GM13976 (cell line): Measurements from ENCODE around the gene UXS1.

ENCODE experiments used
- DNase-seq: peaks from one replicate; pipeline ENCODE4 v3.0.0; 2012; ENCODE audit warnings: low spot score
- in situ Hi-C: fragments of 300-500 bp; cut with MboI; formaldehyde crosslinking; loops from one replicate; pipeline ENCODE4 v1.12.0; 2022; ENCODE audit warnings: low sequenced_read_pairs, mixed read lengths, inconsistent platforms; ENCODE audit not compliant: unreplicated experiment
- TF ChIP-seq, protein P1 (sequence below): IDR thresholded peaks from 2 replicates; pipeline ENCODE4 v1.5.1; 2012; ENCODE audit warnings: borderline replicate concordance, mild to moderate bottlenecking; ENCODE audit not compliant: insufficient read depth; ENCODE audit errors: extremely low read depth, missing control alignments, control extremely low read depth

Gene UXS1

DNA sequence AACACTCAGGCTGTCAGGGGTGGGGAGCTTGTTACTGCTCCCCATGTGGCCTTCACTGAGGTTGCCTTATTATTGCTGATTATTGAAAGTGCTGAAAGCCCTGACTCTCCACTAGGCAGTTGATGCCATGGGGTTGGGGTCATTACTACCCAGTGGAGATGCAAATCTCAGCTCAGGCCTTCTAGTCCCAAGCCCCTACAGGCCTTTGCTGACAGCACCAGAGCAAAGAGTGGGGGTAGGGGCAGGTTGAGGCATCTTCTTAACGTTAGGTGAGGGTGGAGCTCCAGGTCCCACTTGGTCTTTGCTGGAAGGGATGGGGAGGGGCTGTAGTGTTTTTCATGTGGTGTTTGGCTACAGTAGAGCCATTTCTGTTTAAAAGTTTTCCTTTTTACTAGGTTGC is 104.5 kb downstream of the UXS1 start:
- TF ChIP-seq, protein P1, sequence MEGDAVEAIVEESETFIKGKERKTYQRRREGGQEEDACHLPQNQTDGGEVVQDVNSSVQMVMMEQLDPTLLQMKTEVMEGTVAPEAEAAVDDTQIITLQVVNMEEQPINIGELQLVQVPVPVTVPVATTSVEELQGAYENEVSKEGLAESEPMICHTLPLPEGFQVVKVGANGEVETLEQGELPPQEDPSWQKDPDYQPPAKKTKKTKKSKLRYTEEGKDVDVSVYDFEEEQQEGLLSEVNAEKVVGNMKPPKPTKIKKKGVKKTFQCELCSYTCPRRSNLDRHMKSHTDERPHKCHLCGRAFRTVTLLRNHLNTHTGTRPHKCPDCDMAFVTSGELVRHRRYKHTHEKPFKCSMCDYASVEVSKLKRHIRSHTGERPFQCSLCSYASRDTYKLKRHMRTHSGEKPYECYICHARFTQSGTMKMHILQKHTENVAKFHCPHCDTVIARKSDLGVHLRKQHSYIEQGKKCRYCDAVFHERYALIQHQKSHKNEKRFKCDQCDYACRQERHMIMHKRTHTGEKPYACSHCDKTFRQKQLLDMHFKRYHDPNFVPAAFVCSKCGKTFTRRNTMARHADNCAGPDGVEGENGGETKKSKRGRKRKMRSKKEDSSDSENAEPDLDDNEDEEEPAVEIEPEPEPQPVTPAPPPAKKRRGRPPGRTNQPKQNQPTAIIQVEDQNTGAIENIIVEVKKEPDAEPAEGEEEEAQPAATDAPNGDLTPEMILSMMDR, result no peak
- no peak for DNase-seq
- in situ Hi-C loops, result loop anchor here (10.0 to 25.0 kb wide), 2 partner anchors 352 to 515 kb away; partner anchors contain the start of gene NCK2

DNA sequence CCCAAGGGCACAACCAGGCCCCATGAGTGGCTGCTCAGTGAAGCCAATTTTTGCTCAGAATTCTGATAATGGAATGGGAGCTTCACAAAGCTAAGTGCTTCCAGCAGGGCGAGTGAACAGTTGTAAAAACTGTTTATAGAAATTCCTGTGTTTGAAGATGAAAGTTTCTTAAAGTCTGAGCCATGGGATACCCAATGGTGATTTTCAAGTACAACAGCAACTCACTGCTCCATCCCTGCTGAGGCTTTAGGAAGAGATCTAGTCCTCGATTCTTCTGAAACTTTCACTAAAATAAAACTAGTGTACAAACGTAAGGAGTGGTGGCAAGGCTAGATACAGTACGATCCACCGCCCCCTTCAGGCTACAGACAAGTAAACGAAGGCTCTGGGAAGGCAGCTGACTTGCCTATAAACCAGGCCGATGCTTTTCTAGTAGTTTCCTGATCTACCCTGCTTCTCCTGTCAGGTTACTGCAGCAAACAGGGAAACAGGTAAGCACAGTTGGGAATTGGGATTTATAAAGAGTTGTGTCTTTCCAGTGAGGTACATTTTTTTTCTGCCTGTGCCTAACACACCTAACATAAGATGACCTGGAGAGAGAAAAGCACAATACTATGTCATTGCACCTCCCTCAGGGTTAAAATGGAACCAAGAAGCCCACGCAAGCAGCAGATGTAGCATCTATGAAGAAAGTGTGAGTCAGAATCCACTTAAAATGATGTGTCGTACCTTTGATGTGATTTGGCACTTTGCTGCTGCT is 108.7 kb downstream of the UXS1 start:
- in situ Hi-C loops, result loop anchor here (10.0 to 25.0 kb wide), 2 partner anchors 348 to 511 kb away; partner anchors contain the start of gene NCK2
- no peak for DNase-seq
- TF ChIP-seq, protein P1, result peak; percentile 35

DNA sequence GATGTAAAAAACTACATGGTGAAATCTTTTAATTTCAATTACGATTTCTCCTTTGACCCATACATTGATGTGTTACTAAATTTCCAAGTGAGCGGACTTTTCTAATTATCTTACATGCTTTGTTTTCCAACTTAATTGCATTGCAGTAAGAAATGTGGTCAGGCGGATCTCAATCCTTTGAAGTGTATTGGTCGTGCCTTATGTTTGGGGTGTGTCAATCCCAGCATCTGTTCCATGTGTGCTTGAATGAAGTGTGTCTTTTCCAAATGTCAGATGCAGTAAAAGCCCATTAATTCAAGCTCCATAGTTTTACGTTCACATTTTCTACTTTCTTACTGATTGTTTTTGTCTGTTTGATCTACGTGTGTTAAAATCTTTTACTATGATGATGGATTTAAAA is 113.1 kb downstream of the UXS1 start:
- in situ Hi-C loops, result loop anchor here (10.0 to 25.0 kb wide), 2 partner anchors 344 to 506 kb away; partner anchors contain the start of gene NCK2
- TF ChIP-seq, protein P1, result no peak
- DNase-seq, result no peak

DNA sequence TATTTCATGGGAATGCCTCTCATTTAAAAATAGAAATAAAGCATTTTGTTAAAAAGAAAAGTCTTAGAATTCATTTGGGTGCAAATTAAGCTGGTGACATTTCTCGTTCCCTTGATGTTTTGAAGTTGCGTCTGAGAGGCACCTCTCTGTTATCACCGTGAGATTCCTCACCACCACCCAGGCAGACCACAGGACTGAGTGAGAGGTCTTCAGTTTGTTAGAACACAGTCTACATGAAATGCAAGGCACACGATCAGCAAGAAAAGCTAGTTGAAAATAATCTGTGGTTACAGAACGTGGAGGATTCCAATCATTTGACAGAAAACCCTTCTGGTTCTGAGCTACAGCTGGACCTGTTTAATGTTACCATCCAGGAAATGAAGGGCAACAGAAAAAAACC is 116.0 kb downstream of the UXS1 start:
- in situ Hi-C loops, result loop anchor here (25.0 kb wide), 1 partner anchor 341 kb away; the partner anchor contains the start of gene NCK2
- TF ChIP-seq, protein P1, result no peak
- no peak for DNase-seq

DNA sequence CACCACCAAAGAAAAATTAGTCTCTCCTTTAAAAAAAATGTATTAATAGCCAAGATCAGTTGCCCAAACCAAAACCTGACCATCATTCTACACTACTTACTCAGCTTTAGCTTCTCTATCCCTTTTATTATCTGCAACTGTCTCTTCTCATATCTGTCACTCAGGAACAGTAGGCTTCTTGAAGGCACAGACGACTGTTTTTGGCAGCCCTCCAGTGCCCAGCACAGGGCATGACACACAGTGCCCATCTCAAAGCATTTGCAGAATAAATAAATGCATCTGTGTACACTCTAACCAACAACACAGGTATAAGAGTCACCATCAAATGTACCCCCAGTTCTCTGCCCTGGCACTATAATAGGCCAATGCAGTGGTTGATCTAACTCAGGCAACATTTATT is 117.2 kb downstream of the UXS1 start:
- no peak for DNase-seq
- TF ChIP-seq, protein P1, result no peak
- in situ Hi-C loops, result loop anchor here (25.0 kb wide), 1 partner anchor 340 kb away; the partner anchor contains the start of gene NCK2

DNA sequence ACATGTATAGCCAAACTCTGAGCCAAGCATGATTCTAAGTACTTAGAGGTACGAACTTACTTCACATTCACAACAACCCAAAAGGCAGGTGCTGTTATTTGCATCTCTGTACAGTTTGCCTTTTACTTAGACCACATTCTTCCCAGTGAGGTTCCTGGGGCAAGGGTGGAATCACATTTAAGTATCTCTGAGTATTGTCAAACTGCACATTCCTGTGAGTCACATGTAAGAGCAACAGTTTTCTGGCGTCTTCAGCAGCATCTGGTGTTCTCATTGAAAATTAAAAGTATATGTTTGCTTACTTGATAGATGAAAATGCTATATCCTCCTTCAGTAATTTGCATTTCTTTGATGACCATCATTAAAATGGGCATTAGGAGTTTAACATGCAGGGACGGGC is 119.1 kb downstream of the UXS1 start:
- in situ Hi-C loops, result loop anchor here (25.0 kb wide), 1 partner anchor 338 kb away; the partner anchor contains the start of gene NCK2
- TF ChIP-seq, protein P1, result no peak

More for the DNA sequence above, 119.1 kb downstream of the UXS1 start:
- no peak for DNase-seq
